Measurements from ENCODE around the gene CRADD. TPM values are rescaled to one million over a fixed set of nuclear protein-coding genes. Genes with fewer than 3 reads are reported as not detected.

CRADD gene
- total and polyA plus RNA-seq, 2 of the 4 experiments (the other 2 are of a cell fraction), result 11.1 to 14.0 TPM

- Histone ChIP-seq H4K8ac (ENCODE audit: low read depth in 2 of 2, low read length in 2 of 2) (peak overlapping the region in 1 of 2 experiments; percentile 48; a peak in 1 of 4 replicates), H3K27me3 (ENCODE audit: control insufficient read depth, insufficient read depth, low read length) (no peaks in the 10 kb centered on the region), H3K9ac (ENCODE audit: low read depth, low read length) (no peak overlapping the region), H2BK15ac (ENCODE audit: low read depth, low read length) (peak overlapping the region; percentile 85; the same call in 1 of the 3 replicates), H3K4ac (ENCODE audit: low read depth, low read length) (peak overlapping the region; percentile 37; the same call in 1 of the 2 replicates), H2BK120ac (ENCODE audit: low read depth, low read length) (peak overlapping the region; percentile 28), H3K9me3 (ENCODE audit: control insufficient read depth, insufficient read depth, low read length) (no peaks in the 10 kb centered on the region), H3K56ac (ENCODE audit: extremely low read depth, insufficient read depth, low read length) (no peak overlapping the region), H2BK5ac (ENCODE audit: low read depth, low read length, poor library complexity, severe bottlenecking) (peak overlapping the region; percentile 39), H3K23ac (ENCODE audit: low read depth, low read length) (peak overlapping the region; percentile 7; the same call in 1 of the 2 replicates), H3K4me3 (ENCODE audit: insufficient read depth, low read depth, low read length) (no peak overlapping the region), H3K4me1 (ENCODE audit: control insufficient read depth, insufficient read depth, low read length) (peaks cover 14% of the 10 kb centered on the region), H3K18ac (ENCODE audit: low read depth, low read length) (no peak overlapping the region), H4K20me1 (ENCODE audit: insufficient read depth, low read length) (no peaks in the 10 kb centered on the region), H3K27ac (ENCODE audit: insufficient read depth, low read length) (no peak overlapping the region; the same call in 1 of the 2 replicates), H2AK9ac (replicated peaks; ENCODE audit: low read depth, low read length, poor library complexity) (no peak overlapping the region), H4K91ac (ENCODE audit: insufficient read depth, low read depth, low read length) (no peak overlapping the region; the same call in 1 of the 2 replicates), H2BK20ac (ENCODE audit: low read depth, low read length) (peak overlapping the region; percentile 17; the same call in 1 of the 2 replicates), H3K9me1 (ENCODE audit: insufficient read depth, low read length) (peaks cover 17% of the 10 kb centered on the region), H4K5ac (ENCODE audit: low read depth, low read length) (no peak overlapping the region; the same call in 1 of the 2 replicates), H3K14ac (replicated peaks; ENCODE audit: low read depth, low read length) (peak overlapping the region; percentile 81), H3K79me1 (ENCODE audit: low read depth in 1 of 2, low read length in 2 of 2) (peaks cover 3 to 18% of the 10 kb centered on the region in 2 experiments; a peak in 3 of 4 replicates), H3K4me2 (ENCODE audit: low read depth, low read length) (no peak overlapping the region), H2AFZ (replicated peaks; ENCODE audit: low read length, poor library complexity) (no peak overlapping the region), H2AK5ac (ENCODE audit: low read depth, low read length) (peak overlapping the region; percentile 80), H3K36me3 (ENCODE audit: control insufficient read depth, insufficient read depth, low read length) (no peaks in the 10 kb centered on the region)
- CTCF ChIA-PET, result no interaction called here
- no peak for ATAC-seq (ENCODE audit: low read depth)
- 72% methylated on average over 2 of the region's 4 CpGs; no CpG with 5 or more reads in 1 of the 2 experiments for WGBS, 2 experiments (ENCODE audit: extremely low coverage in 2 of 2, insufficient read length in 1 of 2)
- in situ Hi-C loops (cut with MboI; ENCODE audit: low sequenced_read_pairs) (no loop called here), dilution Hi-C loops (cut with HindIII; ENCODE audit: low sequenced_read_pairs, unreplicated experiment) (no loop called here), intact Hi-C loops (cut with micrococcal nuclease) (no loop called here)
- no peak for DNase-seq
- BruUV-seq (replicated peaks), result no TSS peak
- TF ChIP-seq CEBPB (IDR thresholded peaks at IDR 0.05; ENCODE audit: low read depth, low read length) (no peak), USF2 (IDR thresholded peaks at IDR 0.05; ENCODE audit: low read depth, low read length) (no peak), NFE2L2 (IDR thresholded peaks at IDR 0.05; ENCODE audit: low read depth, low read length) (no peak), POLR2A (IDR thresholded peaks at IDR 0.05; ENCODE audit: low read depth, low read length) (no peak), MAFK (IDR thresholded peaks at IDR 0.05; ENCODE audit: low read depth, low read length) (no peak), FOS (IDR thresholded peaks at IDR 0.05; ENCODE audit: low read depth, low read length) (no peak), MXI1 (IDR thresholded peaks at IDR 0.05; ENCODE audit: borderline replicate concordance, low read depth, low read length) (no peak), ELK1 (IDR thresholded peaks at IDR 0.05; ENCODE audit: borderline replicate concordance, low read depth, low read length) (no peak), RAD21 (IDR thresholded peaks at IDR 0.05; ENCODE audit: low read length) (no peak), RFX5 (IDR thresholded peaks at IDR 0.05; ENCODE audit: low read depth, low read length) (no peak), SMC3 (IDR thresholded peaks at IDR 0.05; ENCODE audit: low read depth, low read length) (no peak)
- POLR2A ChIA-PET (ENCODE audit: unreplicated experiment), result no interaction called here
Observed at GRCh38 chr12:93805736-93806141, 128.6 kb downstream of the CRADD start.

Data from IMR-90 (cell line).